Colonic mucosa (tissue), 4 donors: ENCODE data around the gene TMEM117. TPM values are rescaled to one million over a fixed set of nuclear protein-coding genes. Genes with fewer than 3 reads are reported as not detected.

Experiments
- DNase-seq: peaks from one replicate; pipeline ENCODE4 v3.0.0-alpha.2; 2020
- H3K27ac ChIP-seq: fragments of 200-600 bp; one replicate; pipeline ENCODE4 v1.8.0; 2021
- H3K27me3 ChIP-seq: fragments of 200-600 bp; one replicate; pipeline ENCODE4 v1.8.0; 2021
- H3K36me3 ChIP-seq: fragments of 200-600 bp; one replicate; pipeline ENCODE4 v1.8.0; 2021
- H3K4me1 ChIP-seq: fragments of 200-600 bp; one replicate; pipeline ENCODE4 v1.8.0; 2021; ENCODE audit warnings: mild to moderate bottlenecking
- H3K4me3 ChIP-seq: fragments of 200-600 bp; one replicate; pipeline ENCODE4 v1.8.0; 2021
- H3K9ac ChIP-seq, 2 donors: one replicate each; pipeline ENCODE4 v1.7.0; 2013; ENCODE audit warnings: control low read depth in 2 of 2, low read depth in 2 of 2, low read length in 2 of 2
- H3K9me3 ChIP-seq: fragments of 200-600 bp; one replicate; pipeline ENCODE4 v1.8.0; 2021
- intact Hi-C: fragments of 100-400 bp; cut with DNase I; formaldehyde crosslinking; loops from one replicate; pipeline ENCODE4 v1.14.1; 2022
- total RNA-seq, 2 donors: library from RNA; stranded (reverse); fragmentation: NEBNext Ultra II Directional in 1 of 2; extraction: Animal tissue kit (Norgen Biotek cat#: 25700) in 1 of 2; gene quantifications; one replicate each; pipeline ENCODE4 v1.2.1, GENCODE V29; 2021
- TF ChIP-seq, protein P1 (sequence below): fragments of 200-600 bp; IDR thresholded peaks from one replicate; pipeline ENCODE4 v1.8.0; 2022; ENCODE audit warnings: antibody characterized with exemption, mild to moderate bottlenecking
- donor health status: healthy.
- donor health status: DM: no; HTN: no; CAD: no.
- donor health status: DM: no; HTN: no; CAD: no.

TMEM117 gene
- total RNA-seq, 2 donors from 2014 or later, result 7.4 to 8.0 TPM

DNA sequence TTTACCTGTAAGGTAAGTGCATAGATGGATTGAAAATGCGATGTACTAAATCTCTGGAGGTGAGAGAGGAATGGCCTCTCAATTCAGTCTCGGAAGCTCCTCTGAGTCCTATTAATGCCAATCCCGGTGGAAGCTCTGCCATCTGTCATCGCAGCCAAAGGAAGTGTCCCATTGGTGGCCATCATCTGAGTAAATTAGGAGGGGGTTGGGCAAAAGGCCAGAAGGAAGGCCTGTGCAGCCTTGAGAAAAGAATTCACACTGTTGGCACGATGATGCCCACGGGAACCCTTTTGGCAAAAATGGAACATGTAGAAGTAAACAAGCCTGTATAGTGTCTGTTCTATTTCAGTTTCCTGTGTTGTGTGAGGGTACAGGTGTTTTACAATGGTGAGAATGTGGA is 545.5 kb downstream of the TMEM117 start:
- intact Hi-C loops, result no loop called here
- no peaks in the 10 kb centered on the region for H3K9me3 ChIP-seq

GRCh38 chr12:44384136-44384535 is 548.3 kb downstream of the TMEM117 start:
- no peaks in the 10 kb centered on the region for H3K36me3 ChIP-seq
- intact Hi-C loops, result no loop called here
- no peak overlapping the region for H3K27ac ChIP-seq
- H3K4me3 ChIP-seq, result no peak overlapping the region
- TF ChIP-seq, protein P1, sequence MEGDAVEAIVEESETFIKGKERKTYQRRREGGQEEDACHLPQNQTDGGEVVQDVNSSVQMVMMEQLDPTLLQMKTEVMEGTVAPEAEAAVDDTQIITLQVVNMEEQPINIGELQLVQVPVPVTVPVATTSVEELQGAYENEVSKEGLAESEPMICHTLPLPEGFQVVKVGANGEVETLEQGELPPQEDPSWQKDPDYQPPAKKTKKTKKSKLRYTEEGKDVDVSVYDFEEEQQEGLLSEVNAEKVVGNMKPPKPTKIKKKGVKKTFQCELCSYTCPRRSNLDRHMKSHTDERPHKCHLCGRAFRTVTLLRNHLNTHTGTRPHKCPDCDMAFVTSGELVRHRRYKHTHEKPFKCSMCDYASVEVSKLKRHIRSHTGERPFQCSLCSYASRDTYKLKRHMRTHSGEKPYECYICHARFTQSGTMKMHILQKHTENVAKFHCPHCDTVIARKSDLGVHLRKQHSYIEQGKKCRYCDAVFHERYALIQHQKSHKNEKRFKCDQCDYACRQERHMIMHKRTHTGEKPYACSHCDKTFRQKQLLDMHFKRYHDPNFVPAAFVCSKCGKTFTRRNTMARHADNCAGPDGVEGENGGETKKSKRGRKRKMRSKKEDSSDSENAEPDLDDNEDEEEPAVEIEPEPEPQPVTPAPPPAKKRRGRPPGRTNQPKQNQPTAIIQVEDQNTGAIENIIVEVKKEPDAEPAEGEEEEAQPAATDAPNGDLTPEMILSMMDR, result no peak
- H3K4me1 ChIP-seq, result no peaks in the 10 kb centered on the region
- no peaks in the 10 kb centered on the region for H3K27me3 ChIP-seq
- no peaks in the 10 kb centered on the region for H3K9me3 ChIP-seq
- no peak overlapping the region for H3K9ac ChIP-seq
- DNase-seq, result no peak

More for the DNA sequence above, 545.5 kb downstream of the TMEM117 start:
- H3K27ac ChIP-seq, result no peak overlapping the region
- TF ChIP-seq, protein P1, result no peak
- no peaks in the 10 kb centered on the region for H3K27me3 ChIP-seq
- H3K4me3 ChIP-seq, result no peak overlapping the region
- no peak overlapping the region for H3K9ac ChIP-seq
- no peaks in the 10 kb centered on the region for H3K4me1 ChIP-seq
- no peaks in the 10 kb centered on the region for H3K36me3 ChIP-seq
- no peak for DNase-seq

DNA sequence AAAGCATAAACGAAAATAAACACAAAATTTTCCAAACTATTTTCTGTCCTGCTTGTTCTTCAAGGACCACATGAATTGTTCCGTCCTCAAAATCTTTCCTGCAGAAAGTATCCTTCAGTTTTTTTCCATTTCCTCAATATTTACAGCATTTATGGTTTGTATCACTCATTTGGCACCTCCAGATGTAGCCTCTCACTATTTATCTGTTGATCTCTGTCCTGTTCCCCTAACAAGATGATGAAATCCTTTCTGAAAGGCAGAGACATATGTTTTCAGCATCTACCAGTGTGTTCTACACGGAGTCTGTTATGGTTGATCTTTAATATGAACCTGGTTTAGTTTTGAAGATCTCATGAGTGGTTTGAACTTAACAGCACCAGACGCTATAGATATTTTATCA is 550.1 kb downstream of the TMEM117 start:
- Histone ChIP-seq H3K9ac (no peak overlapping the region), H3K36me3 (no peaks in the 10 kb centered on the region), H3K4me1 (no peaks in the 10 kb centered on the region), H3K9me3 (no peaks in the 10 kb centered on the region), H3K27ac (no peak overlapping the region), H3K4me3 (no peak overlapping the region), H3K27me3 (no peaks in the 10 kb centered on the region)
- TF ChIP-seq, protein P1, result no peak
- intact Hi-C loops, result no loop called here
- no peak for DNase-seq

DNA sequence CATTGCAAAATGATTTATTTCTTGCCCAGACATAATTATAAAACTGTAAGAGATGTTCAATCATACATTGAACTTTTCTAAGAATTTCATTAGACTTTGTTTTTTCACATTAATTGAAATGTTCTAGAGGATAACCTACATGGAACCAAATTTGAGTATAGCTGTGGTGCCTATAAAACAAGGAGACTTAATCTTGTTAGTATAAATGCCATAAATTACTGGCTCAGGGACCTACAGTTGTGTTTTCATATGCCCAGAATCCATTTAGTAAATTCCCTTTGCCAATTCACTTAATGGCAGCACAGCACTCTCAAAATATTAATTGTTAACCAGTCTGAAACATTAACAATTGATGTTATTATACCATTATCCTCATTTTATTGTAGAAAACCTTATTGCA is 551.7 kb downstream of the TMEM117 start:
- TF ChIP-seq, protein P1, result no peak
- H3K36me3 ChIP-seq, result no peaks in the 10 kb centered on the region
- H3K4me1 ChIP-seq, result no peaks in the 10 kb centered on the region
- H3K9me3 ChIP-seq, result no peaks in the 10 kb centered on the region
- H3K27me3 ChIP-seq, result no peaks in the 10 kb centered on the region
- intact Hi-C loops, result no loop called here
- H3K27ac ChIP-seq, result no peak overlapping the region
- no peak overlapping the region for H3K9ac ChIP-seq
- H3K4me3 ChIP-seq, result no peak overlapping the region
- no peak for DNase-seq

- no peak for DNase-seq
- intact Hi-C loops, result no loop called here
- TF ChIP-seq, protein P1, result no peak
- Histone ChIP-seq H3K4me3 (no peak overlapping the region), H3K36me3 (no peaks in the 10 kb centered on the region), H3K9me3 (no peaks in the 10 kb centered on the region), H3K9ac (no peak overlapping the region), H3K27me3 (no peaks in the 10 kb centered on the region), H3K4me1 (no peaks in the 10 kb centered on the region), H3K27ac (no peak overlapping the region)
Measured at GRCh38 chr12:44389038-44389437, 553.2 kb downstream of the TMEM117 start.

DNA sequence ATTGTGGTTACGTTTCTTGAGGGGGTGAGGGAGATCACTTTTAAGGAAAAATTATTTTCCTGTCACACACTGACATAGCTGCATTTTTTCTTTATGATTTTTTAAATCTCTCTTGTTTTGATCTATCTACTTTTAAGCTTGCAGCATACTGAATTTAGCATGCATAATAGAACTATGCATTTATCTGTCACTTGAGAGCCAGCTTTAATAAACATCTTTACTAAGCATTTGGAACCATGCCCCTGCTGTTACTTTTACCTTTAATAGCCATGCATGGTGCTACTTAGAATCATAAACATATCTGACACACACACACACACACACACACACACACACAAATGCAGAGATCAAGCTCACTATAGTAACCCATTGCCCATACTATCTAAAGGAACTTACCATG is 554.0 kb downstream of the TMEM117 start:
- DNase-seq, result no peak
- no peak overlapping the region for H3K27ac ChIP-seq
- TF ChIP-seq, protein P1, result no peak
- intact Hi-C loops, result no loop called here
- no peaks in the 10 kb centered on the region for H3K27me3 ChIP-seq
- H3K4me3 ChIP-seq, result no peak overlapping the region
- H3K9me3 ChIP-seq, result no peaks in the 10 kb centered on the region
- H3K4me1 ChIP-seq, result no peaks in the 10 kb centered on the region
- no peak overlapping the region for H3K9ac ChIP-seq
- no peaks in the 10 kb centered on the region for H3K36me3 ChIP-seq
